ENCODE data around the gene AFTPH.

The AFTPH gene

DNA sequence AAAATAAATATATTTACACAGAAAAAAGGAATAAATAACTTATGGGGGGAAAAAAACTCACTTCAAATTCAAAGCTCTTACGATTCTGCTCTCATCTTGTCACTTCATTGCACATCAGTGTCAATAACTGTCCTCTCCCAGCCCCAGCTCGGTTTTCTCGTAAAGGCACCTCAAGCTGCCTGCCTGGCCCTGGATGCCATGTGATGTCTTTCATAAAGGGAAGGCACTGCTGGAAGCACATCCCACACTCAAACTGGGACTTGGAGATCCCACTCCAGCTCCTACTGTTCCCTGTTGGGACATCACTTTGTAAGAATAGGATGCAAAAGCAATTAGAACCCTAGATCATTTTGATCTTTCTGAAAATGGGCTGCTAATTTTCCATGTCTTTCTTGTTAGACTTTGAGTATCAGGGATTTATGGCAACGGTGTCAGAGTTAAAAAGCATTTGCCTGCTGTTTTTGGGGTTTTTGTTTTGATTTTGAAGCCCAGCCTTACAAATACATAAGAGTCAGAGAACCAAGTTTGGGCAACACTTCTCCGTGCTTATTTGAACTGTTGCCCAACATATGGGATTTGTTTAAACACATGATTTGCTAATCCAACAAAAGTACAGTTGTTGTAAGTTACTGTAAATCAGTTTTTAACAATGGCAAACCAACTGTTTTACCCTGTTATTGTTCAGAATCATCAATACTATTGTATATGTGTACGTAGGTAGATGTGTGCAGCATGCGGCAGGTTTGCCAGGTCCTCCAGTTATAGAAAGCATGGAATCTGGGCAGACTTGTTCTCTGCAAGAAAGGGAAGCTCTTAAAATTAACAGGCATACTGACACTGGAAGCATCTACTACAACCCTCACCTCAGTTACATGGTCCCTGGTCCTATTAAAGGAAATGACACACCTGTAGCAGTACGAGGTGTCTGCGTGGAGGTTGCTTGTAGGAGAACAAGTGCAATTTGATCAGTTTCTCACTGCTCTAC, 109.0 kb downstream of the AFTPH start:
- DNase-seq (ENCODE audit: low read depth), result no peak

DNA sequence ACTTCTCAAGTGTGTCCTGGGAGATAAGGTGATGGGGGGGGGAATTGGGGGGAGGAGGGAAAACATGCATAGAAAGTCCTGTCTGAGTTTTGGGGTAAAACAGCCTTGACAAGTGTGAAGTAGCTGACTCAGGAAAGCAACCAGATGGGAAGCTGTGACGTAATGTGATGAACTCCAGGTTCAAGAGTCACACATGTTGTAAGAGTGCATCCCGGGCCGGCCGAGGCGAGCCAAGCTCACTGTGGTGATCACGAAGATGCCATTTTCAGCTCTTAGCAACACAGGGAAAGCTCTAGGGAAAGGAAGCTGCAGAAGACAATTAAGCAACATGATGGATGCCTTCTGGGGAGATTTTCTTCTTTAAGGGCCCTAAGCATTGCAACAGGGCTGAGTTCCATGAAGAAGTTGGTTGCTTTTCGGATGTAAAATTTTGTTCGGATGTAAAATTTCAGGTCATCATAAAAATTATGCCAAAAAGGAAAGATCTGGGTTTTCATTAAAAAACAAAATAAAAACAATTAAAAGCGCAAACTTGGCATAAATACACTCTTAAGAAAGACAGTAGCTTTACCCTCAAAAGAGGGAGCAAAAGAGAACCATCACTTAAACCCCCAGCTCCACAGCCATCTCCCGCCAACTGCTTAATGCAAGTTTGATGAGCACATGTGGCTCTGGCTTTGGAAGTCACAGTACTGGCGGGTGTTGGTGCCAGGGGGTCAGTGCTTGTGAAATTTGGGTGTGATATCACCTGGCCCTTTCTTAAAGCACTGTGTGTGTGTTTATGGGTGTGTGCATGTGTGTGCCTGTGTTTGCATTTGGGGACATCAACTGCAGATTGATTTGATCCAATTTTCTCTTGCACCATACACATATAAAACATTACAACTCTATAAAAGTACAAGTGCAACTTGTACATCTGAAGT, 110.5 kb downstream of the AFTPH start:
- DNase-seq (ENCODE audit: low read depth), result peak; percentile 50

DNA sequence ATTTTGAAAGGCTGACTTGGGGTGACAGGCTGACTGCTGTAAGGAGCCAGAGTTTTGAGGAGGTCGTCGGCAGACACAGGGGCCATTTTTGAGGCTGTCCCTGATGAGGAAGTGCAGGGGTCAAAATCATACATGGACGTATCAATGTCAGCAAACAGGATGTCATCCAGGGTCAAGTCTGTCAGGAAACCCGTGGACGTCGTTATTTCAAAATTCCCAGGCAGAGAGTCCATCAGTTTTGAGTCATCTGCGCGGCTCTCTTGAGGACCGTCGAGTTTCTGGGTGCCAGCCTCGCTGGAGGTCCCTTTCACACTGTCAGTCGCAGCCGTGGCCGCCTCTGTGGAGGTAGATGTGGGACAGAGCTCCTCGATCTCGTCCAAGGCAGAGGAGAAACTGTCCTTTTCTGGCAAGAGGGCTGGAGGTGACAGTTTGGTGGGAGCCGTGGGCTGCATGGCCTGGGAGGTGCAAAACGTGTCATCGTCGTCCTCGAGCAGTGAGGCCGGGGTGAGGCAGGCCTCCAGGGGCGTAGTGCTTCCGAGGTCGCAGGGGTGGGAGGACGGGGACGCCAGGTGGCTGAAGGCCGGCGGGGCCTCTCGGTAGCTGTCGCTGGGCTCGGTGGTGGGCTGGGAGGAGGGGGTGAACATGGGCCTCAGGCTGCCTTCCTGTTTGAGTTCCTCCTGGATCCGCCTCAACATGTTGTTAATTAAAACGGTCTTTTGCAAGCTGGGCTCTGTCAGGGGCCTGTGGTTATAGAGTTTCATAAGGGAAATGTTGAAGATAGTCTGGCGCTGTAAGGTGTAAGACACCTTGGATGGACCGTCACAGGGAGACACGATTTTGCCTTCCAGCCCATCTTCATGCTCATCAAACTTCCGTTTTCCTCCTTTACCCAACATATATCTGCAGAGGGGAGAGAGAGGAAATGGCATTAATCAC, 112.1 kb downstream of the AFTPH start:
- no peak for DNase-seq (ENCODE audit: low read depth)

DNA sequence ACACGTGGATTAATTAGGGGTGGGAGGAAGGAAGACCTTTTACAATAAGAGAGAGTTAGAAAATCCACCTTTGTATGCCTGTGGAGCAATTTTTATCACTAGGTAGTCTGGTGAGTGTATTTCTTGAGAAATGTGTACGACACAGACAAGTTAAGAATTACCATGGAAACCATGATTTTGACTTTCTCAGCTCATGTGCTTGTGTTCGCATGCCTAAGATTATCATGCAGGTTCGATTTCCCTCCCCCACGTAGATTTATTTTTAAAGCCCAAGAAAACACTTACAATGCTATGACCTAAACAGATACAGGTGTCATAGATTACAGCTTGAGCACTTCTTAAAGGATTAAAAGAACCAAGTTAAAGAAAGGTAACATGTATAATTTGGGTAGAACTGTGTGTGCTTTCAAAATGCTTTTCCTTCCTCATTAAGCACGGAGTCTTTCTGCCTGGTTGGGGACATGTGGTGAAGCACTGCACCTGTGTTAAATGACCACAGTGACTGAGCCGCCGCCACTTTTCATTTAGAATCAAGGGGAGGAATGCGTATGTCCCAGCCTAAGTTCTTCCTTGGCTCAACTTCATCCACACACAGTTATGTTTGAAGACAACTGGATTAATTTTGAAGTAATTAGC, 113.0 kb downstream of the AFTPH start:
- DNase-seq (ENCODE audit: low read depth), result no peak

DNA sequence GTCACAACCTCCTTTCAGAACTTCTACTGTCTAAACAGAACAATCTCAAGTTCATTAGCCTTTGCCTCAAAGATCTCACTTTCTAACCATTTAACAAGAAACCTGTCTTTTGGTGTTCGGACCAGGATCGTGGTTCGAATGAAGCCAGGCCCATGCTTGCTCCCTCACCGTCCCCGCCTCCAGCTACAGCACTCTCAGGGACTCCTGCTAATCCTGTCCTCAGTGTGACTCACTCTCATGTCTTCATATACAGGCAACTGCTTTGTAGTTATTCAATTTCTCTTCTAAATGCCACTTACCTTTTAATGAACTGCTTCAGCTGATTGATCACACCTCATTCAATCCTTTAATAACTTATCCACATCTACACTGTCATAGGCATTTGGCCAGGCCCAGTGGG, 113.8 kb downstream of the AFTPH start:
- no peak for DNase-seq (ENCODE audit: low read depth)

DNA sequence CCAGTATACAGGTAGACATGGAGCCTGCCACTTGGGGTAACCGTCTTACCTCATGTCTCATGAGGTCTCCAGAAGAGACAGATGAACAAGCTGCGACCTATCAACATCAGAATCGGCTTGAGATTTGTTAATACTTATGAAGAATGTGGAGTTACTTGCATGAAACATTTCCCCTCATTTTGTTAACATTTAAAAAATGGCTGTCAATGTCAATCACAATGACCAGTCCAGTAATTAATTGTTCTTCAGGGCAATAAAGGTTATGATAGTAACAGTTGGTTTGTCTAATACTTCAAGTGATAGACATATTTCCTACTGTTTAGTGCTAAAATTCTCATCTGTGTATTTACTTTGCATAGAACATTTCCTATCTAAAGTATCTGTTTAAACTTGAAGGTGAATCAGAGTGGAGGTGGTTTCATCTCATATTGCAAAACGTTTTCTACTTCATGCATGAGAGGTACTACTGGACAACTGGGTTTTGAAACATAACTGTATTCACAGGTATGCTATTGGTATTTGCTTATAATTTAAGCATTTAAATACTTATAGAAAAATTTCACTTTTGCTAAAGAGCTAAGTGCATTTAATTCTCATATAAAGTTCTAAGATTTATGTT, 114.5 kb downstream of the AFTPH start:
- no peak for DNase-seq (ENCODE audit: low read depth)

DNA sequence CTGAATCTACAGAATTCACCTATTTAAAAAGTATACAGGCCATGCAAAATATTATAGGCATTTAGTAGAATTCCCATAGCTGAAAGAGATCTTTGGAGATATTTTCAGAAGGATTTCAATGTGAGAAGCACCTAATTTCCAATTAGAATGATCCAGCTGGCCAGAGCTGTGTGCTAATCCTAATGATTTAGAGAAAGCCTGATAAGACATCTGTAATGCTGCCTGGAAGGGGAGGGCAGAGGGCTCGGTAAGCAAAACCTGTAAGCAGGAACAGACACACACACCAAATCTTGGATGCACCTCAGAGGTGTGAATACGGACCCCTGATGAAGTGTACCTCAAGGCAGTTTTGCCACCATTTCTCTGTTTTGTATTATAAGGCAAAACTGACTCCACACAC, 115.6 kb downstream of the AFTPH start:
- DNase-seq (ENCODE audit: low read depth), result no peak

DNA sequence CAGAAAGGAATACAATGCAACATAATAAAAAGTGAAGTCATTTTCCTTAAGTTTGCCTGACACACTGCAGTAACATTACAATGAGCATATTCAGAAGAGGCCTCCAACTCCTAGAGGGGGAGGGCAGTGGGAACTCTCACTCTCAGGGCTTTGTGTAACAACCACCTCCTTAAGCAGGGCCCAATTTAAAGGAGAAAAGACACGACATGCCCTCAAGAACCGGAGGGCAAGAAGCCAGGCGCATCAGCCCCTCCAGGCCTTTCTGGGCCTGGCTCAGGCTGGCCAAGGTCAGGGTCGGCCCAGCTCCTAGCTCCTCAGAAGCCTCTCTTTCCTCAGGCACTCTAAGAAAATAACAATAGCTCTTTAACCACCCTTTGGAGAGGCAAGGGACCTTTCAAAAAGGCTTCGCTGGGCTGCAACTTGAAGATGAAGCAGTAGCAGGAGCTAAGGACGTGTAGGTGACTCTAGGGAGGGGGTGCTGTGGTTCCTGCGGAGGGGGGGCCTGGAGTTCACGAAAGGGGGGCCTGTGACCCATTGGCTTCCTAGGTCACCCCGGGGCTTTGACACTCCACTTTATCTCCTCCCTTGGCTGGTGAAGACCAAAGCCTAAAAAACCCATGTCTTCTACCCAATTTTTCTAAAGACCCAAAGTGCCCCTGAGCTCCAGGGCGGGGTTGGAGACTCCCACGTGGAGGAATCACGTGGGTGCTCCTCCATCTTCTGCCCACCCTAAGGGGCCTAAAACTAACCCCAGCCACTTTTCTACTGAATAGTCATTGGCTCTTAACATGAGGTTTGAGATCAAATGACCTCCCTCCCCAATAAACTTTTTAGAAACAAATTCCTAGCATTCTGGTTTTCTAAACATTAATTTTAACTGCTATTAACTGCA, 116.3 kb downstream of the AFTPH start:
- DNase-seq (ENCODE audit: low read depth), result no peak

DNA sequence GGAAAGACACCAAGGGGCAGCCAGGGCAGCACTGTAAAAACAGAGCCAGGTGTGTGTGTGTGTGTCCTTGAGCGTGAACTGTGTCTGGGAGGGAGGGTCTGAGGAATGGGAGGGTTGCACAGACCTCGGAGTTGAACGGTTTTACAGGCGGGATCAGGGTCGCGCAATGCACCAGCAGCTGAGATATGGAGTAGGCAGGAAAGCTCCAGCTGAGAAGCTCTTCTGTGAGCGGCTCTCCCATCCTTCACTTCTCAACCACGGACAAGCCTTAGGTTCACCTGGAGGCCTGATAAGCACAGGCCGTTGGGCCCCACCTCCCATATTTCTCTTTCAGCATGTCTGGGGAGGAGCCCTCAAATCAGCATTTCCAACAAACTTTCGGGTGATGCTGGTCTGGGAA, 117.5 kb downstream of the AFTPH start:
- DNase-seq (ENCODE audit: low read depth), result no peak
